Lung (tissue), 16 donors: ENCODE results near the gene LONRF2. TPM values are rescaled to one million over a fixed set of nuclear protein-coding genes. Genes with fewer than 3 reads are reported as not detected.
A peak's percentile ranks its signal among the peaks of the same experiment; 100 is the strongest.
"Not testable (repeated sequence)": the region's sequence is repeated elsewhere in the genome, so short reads cannot be mapped to it uniquely, and the experiment has no call there.

ENCODE experiments used
- ATAC-seq: fragments of 200-7000 bp; cut with Tn5 transposase; one replicate; pipeline ENCODE4 v1.9.1; 2020; ENCODE audit warnings: moderate number of reproducible peaks; ENCODE audit not compliant: insufficient read depth, low FRiP score
- DNase-seq, 3 donors: peaks; one replicate each; pipeline ENCODE4 v3.0.0-alpha.2; 2013 to 2017
- H3K27ac ChIP-seq, 2 donors: one replicate each; pipeline ENCODE4 v1.5.1; 2013; ENCODE audit warnings: mild to moderate bottlenecking in 2 of 2, moderate library complexity in 2 of 2, control low read depth in 1 of 2, inconsistent platforms in 1 of 2, low read depth in 1 of 2, low read length in 1 of 2
- H3K27me3 ChIP-seq, 3 donors: one replicate each; pipeline ENCODE4 v1.5.1; 2013; ENCODE audit warnings: low read length in 2 of 3; ENCODE audit not compliant: control insufficient read depth in 3 of 3, insufficient read depth in 3 of 3
- H3K36me3 ChIP-seq, 4 donors: one replicate each; pipeline ENCODE4 v1.5.1; 2013; ENCODE audit warnings: low read length in 4 of 4, mild to moderate bottlenecking in 1 of 4, moderate library complexity in 1 of 4; ENCODE audit not compliant: control insufficient read depth in 4 of 4, insufficient read depth in 4 of 4
- H3K4me1 ChIP-seq, 5 donors: one replicate each; pipeline ENCODE4 v1.5.1; 2013; ENCODE audit warnings: low read length in 5 of 5, mild to moderate bottlenecking in 2 of 5, moderate library complexity in 1 of 5; ENCODE audit not compliant: control insufficient read depth in 5 of 5, insufficient read depth in 5 of 5
- H3K4me3 ChIP-seq: one replicate; pipeline ENCODE4 v1.5.1; 2013; ENCODE audit warnings: mild to moderate bottlenecking, control low read depth, moderate library complexity
- H3K9ac ChIP-seq, 2 donors: one replicate each; pipeline ENCODE4 v1.5.1; 2013; ENCODE audit warnings: low read length in 2 of 2, control low read depth in 1 of 2; ENCODE audit not compliant: insufficient read depth in 1 of 2
- H3K9me3 ChIP-seq, 4 donors: one replicate each; pipeline ENCODE4 v1.5.1; 2013; ENCODE audit warnings: low read length in 3 of 4, mild to moderate bottlenecking in 1 of 4, moderate library complexity in 1 of 4; ENCODE audit not compliant: control insufficient read depth in 4 of 4, insufficient read depth in 3 of 4
- CTCF ChIP-seq: IDR thresholded peaks from 2 replicates; pipeline ENCODE4 v1.5.1; 2012; ENCODE audit warnings: mild to moderate bottlenecking; ENCODE audit errors: control extremely low read depth, extremely low read depth
- WGBS, 2 donors: extraction: QIAGEN DNeasy Blood & Tissue Kit; methylation state at CpG; one replicate each; pipeline ENCODE4 v1.1.7; 2013; 5-methylcytosine and 5-hydroxymethylcytosine counted together
- long read RNA-seq, 5 donors: transcript quantifications; one replicate each; lab custom pipeline, GENCODE V29; 2026
- polyA plus RNA-seq, 2 donors: library from polyadenylated mRNA; stranded (reverse); fragments of 200-250 nt; gene quantifications; one replicate each; pipeline ENCODE4 v1.2.1, GENCODE V29; 2013
- total RNA-seq, 2 donors: library from RNA; depleted of rRNA in 1 of 2; stranded (reverse); fragments of >200 nt in 1 of 2; gene quantifications; one replicate each; pipeline ENCODE4 v1.2.1, GENCODE V29; 2014 to 2021
- donor health status: control.
- donor health status: control.
- donor health status: Bipolar disorder and iron deficiency.
- donor health status: healthy.
- donor health status: DM: yes; HTN: yes; CAD: no.

Gene LONRF2
- total RNA-seq (1 to 10 TPM; 4.4 to 5.2 TPM), polyA plus RNA-seq (under 1 TPM; 0.38 to 0.71 TPM)
- long read RNA-seq, donor 1: 0 reads
- long read RNA-seq, donor 2: 0 reads
- long read RNA-seq, donor 3: 0 reads
- long read RNA-seq, donor 4: 0 reads
- long read RNA-seq, donor 5, full-length matches to known transcripts: 1 of 1 reads
- long read RNA-seq, donor 5, partial matches to known transcripts: 0 of 1 reads
- long read RNA-seq, donor 5, other reads (novel, unspliced or antisense): 0 of 1 reads

- WGBS, 2 donors: 2% methylated on average over 72 to 113 of the region's 113 CpGs
- TF ChIP-seq CTCF: no peak
- peaks cover 0 to 6% (median 3%) of the 10 kb centered on the region in 4 donors for H3K9me3 ChIP-seq
- ATAC-seq (peak; percentile 80), DNase-seq (peak; percentile 26 to 40 (median 28))
- peak within 1 kb of the TSS; percentile 76 to 80 for H3K27ac ChIP-seq
- H3K36me3 ChIP-seq: no peaks in the 10 kb centered on the region
- H3K27me3 ChIP-seq: peaks cover 5 to 49% (median 48%) of the 10 kb centered on the region in 3 donors
- H3K4me1 ChIP-seq: peaks cover 0 to 15% (median 3%) of the 10 kb centered on the region in 5 donors
- peak within 1 kb of the TSS; percentile 74 for H3K4me3 ChIP-seq
- peak within 1 kb of the TSS in 1 of 2 donors; percentile 2 for H3K9ac ChIP-seq
Measured at GRCh38 chr2:100321866-100322820, at the start of gene LONRF2. Gene LONRF2 (minus strand): TSS chr2:100322501. CDS start chr2:100322093, 408 bp downstream.

GRCh38 chr2:100367163-100367562 lies 44.9 kb upstream of the LONRF2 start:
- ATAC-seq (no peak), DNase-seq (no peak)
- H3K4me3 ChIP-seq: no peak overlapping the region
- no peak overlapping the region for H3K27ac ChIP-seq
- peaks cover 0 to 6% (median 2%) of the 10 kb centered on the region in 4 donors for H3K9me3 ChIP-seq
- H3K4me1 ChIP-seq: no peaks in the 10 kb centered on the region
- no peaks in the 10 kb centered on the region for H3K36me3 ChIP-seq
- no peak for TF ChIP-seq CTCF
- H3K9ac ChIP-seq: peak overlapping the region in 1 of 2 donors; percentile 43
- 81 to 87% methylated on average over 1 of the region's 1 CpG for WGBS, 2 donors
- no peaks in the 10 kb centered on the region for H3K27me3 ChIP-seq

- ATAC-seq (no peak), DNase-seq (no peak)
- H3K4me3 ChIP-seq: no peak overlapping the region
- H3K27me3 ChIP-seq: no peaks in the 10 kb centered on the region
- no peak overlapping the region for H3K27ac ChIP-seq
- H3K36me3 ChIP-seq: no peaks in the 10 kb centered on the region
- WGBS, 2 donors: 50 to 71% methylated on average over 3 of the region's 3 CpGs
- TF ChIP-seq CTCF: no peak
- H3K4me1 ChIP-seq: no peaks in the 10 kb centered on the region
- H3K9ac ChIP-seq: no peak overlapping the region
- peaks cover 0 to 6% (median 4%) of the 10 kb centered on the region in 4 donors for H3K9me3 ChIP-seq
Measured at GRCh38 chr2:100365434-100365833, 43.1 kb upstream of the LONRF2 start.

GRCh38 chr2:100362269-100362668 lies 40.0 kb upstream of the LONRF2 start:
- not testable (repeated sequence) for H3K36me3 ChIP-seq, DNase-seq
- 92 to 95% methylated on average over 7 of the region's 7 CpGs for WGBS, 2 donors

More at GRCh38 chr2:100362269-100362668, 40.0 kb upstream of the LONRF2 start:
- H3K27me3 ChIP-seq, ATAC-seq, H3K27ac ChIP-seq, H3K9ac ChIP-seq, H3K9me3 ChIP-seq, H3K4me1 ChIP-seq, H3K4me3 ChIP-seq: not testable (repeated sequence)
